Measurements from ENCODE around the gene SEMA3F.

Gene SEMA3F

DNA sequence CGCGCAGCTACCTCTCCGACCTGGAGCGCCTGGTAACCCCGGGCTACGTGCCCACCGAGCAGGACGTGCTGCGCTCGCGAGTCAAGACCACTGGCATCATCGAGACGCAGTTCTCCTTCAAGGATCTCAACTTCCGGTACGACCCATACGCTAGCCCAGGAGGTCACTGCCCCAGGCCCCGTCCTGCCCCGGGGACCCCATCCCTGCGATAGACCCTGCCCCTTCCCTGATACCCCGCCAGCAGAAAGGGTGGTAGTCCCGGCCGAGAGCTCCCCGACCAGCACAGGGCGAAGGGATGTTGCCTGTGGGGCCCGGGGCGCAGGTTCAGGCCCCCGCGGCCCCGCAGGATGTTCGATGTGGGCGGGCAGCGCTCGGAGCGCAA is 38.6 kb downstream of the SEMA3F start:
- peaks cover 78% of the 10 kb centered on the region for H3K27me3 Mint-ChIP-seq
- no peak for DNase-seq
- H3K9me3 Mint-ChIP-seq = no peaks in the 10 kb centered on the region
- H3K4me3 Mint-ChIP-seq = no peak overlapping the region
- CTCF ChIA-PET = interaction anchor here (0.8 to 6.7 kb wide), 10 partner anchors 10 to 91 kb away, joined by 3 to 202 read pairs (median 10); partner anchors contain the start of genes LSMEM2 and SLC38A3
- H3K4me1 Mint-ChIP-seq = peaks cover 13% of the 10 kb centered on the region
- H3K27ac Mint-ChIP-seq = no peak overlapping the region
- H3K36me3 Mint-ChIP-seq = no peaks in the 10 kb centered on the region

DNA sequence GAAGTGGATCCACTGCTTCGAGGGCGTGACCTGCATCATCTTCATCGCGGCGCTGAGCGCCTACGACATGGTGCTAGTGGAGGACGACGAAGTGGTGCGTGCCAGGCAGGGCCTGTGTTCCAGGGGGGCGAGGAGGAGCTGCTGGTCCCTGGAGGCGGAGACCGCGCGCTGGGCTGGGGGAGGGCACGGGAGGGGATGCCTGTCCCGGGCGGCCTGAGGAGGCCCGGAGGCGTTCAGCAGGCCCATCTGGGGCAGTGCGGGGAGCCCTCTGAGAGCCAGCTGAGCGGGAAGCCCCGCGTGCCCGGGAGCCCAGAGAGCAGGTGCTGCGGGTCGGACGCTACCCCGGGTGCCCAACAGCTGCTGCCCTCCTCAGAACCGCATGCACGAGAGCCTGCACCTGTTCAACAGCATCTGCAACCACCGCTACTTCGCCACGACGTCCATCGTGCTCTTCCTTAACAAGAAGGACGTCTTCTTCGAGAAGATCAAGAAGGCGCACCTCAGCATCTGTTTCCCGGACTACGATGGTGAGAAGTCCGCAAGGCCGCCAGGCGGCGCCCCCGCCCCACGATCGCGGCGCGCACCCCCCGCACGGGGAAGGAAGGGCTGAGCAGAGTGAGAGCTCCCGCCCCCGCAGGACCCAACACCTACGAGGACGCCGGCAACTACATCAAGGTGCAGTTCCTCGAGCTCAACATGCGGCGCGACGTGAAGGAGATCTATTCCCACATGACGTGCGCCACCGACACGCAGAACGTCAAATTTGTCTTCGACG is 39.2 kb downstream of the SEMA3F start:
- DNase-seq = peak; percentile 86
- peaks cover 13% of the 10 kb centered on the region for H3K4me1 Mint-ChIP-seq
- H3K36me3 Mint-ChIP-seq = no peaks in the 10 kb centered on the region
- H3K4me3 Mint-ChIP-seq = no peak overlapping the region
- H3K9me3 Mint-ChIP-seq = no peaks in the 10 kb centered on the region
- CTCF ChIA-PET = interaction anchor here (0.8 to 6.7 kb wide), 21 partner anchors 10 to 134 kb away, joined by 3 to 202 read pairs (median 6); partner anchors contain the start of genes LSMEM2, SLC38A3 and TUSC2
- no peak overlapping the region for H3K27ac Mint-ChIP-seq
- peaks cover 80% of the 10 kb centered on the region for H3K27me3 Mint-ChIP-seq

- H3K4me3 Mint-ChIP-seq = no peak overlapping the region
- H3K27ac Mint-ChIP-seq = no peak overlapping the region
- CTCF ChIA-PET = interaction anchor here (0.9 to 6.7 kb wide), 20 partner anchors 9 to 134 kb away, joined by 3 to 202 read pairs (median 6); partner anchors contain the start of genes LSMEM2, SLC38A3 and TUSC2
- no peaks in the 10 kb centered on the region for H3K9me3 Mint-ChIP-seq
- H3K4me1 Mint-ChIP-seq = peaks cover 13% of the 10 kb centered on the region
- DNase-seq = no peak
- peaks cover 79% of the 10 kb centered on the region for H3K27me3 Mint-ChIP-seq
- no peaks in the 10 kb centered on the region for H3K36me3 Mint-ChIP-seq
Measured at GRCh38 chr3:50194903-50195500, 39.9 kb downstream of the SEMA3F start.

DNA sequence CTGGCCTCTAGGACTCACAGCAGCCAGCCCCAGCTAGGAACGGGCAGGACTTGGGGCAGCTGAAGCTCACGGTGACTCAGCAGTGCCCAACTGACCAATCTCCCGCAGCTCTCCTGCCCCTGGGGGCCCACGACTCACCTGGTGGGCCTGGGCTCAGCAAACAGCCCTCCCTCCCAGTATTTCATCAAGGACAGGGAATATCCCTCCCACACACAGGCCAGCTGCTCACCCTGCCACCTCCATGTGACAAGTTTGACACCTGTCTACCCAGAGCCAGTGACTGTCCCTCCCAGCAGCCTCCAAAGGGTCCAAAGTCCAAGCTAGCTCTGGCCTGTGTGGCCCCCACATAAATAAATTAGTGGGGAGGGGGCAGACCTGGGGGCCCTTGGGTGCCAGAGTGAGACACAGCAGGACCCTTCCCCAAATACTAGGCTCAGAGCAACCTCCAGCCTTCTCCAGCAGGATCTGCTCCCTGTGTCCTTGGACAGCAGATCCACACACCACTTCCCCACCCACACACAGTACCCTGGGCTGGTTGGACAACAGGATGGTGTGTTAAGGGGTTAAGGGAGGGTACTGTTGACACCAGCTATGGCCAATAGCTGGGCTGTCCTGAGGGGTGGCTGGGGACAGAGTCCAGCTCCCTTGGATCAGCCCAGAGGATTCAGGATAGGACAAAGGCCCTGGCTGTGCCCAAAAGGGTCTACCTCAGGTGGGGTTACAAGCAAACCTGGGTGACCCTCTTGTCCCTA is 40.6 kb downstream of the SEMA3F start:
- Mint-ChIP-seq H3K9me3 (no peaks in the 10 kb centered on the region), H3K36me3 (no peaks in the 10 kb centered on the region), H3K27me3 (peaks cover 82% of the 10 kb centered on the region), H3K4me3 (no peak overlapping the region), H3K4me1 (peaks cover 13% of the 10 kb centered on the region), H3K27ac (no peak overlapping the region)
- CTCF ChIA-PET = interaction anchor here (0.8 to 6.7 kb wide), 17 partner anchors 8 to 133 kb away, joined by 3 to 202 read pairs (median 8); partner anchors contain the start of genes LSMEM2, SLC38A3 and TUSC2
- DNase-seq = no peak

GRCh38 chr3:50196253-50196801 is 41.2 kb downstream of the SEMA3F start:
- no peaks in the 10 kb centered on the region for H3K36me3 Mint-ChIP-seq
- no peak overlapping the region for H3K4me3 Mint-ChIP-seq
- CTCF ChIA-PET = interaction anchor here (0.8 to 6.7 kb wide), 7 partner anchors 14 to 76 kb away, joined by 3 to 202 read pairs (median 9); no protein-coding TSS in a partner anchor
- peaks cover 83% of the 10 kb centered on the region for H3K27me3 Mint-ChIP-seq
- no peak overlapping the region for H3K27ac Mint-ChIP-seq
- H3K9me3 Mint-ChIP-seq = no peaks in the 10 kb centered on the region
- no peak for DNase-seq
- H3K4me1 Mint-ChIP-seq = peaks cover 13% of the 10 kb centered on the region

DNA sequence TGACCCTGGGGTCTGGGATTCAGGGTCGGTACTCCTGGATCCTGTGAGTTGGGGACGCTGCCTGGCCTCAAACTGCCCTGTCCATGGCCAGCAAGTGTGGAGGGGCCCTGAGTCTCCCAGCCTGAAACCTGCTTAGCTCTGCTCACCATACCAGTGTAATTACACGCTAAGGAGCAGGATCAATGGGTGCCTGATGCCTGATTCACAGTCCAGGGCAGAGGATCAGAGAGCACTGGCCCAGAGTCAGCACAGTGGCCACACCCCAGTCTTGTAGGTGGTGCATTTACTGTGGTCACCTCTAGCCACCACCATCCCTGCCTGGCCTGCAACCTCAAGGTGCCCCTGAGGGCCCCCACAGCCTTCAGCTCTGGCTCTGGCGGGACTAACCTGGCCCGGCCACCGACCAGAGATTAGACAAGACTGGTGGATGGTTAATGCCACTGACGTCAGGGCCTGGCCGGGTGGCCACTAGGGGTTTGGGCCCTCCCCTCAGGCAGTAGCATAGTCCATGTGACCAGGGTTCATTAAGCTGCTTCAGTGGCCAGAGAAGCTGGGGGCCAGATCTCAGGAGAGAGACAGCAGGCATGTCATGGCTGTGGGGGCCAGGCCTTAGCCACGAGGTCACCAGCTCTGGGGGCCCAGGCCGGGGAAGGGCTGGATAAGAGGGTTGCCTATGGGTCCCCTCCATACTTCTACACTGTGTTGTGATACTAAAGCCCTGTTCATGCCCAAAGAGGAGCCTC is 46.6 kb downstream of the SEMA3F start:
- H3K27me3 Mint-ChIP-seq = peaks cover 85% of the 10 kb centered on the region
- no peaks in the 10 kb centered on the region for H3K9me3 Mint-ChIP-seq
- no peak overlapping the region for H3K4me3 Mint-ChIP-seq
- CTCF ChIA-PET = interaction anchor here (1.6 to 5.6 kb wide), 3 partner anchors 9 to 24 kb away, joined by 3 to 40 read pairs (median 11); partner anchors contain the start of gene GNAT1
- peaks cover 2% of the 10 kb centered on the region for H3K4me1 Mint-ChIP-seq
- no peak overlapping the region for H3K27ac Mint-ChIP-seq
- no peak for DNase-seq
- H3K36me3 Mint-ChIP-seq = no peaks in the 10 kb centered on the region

DNA sequence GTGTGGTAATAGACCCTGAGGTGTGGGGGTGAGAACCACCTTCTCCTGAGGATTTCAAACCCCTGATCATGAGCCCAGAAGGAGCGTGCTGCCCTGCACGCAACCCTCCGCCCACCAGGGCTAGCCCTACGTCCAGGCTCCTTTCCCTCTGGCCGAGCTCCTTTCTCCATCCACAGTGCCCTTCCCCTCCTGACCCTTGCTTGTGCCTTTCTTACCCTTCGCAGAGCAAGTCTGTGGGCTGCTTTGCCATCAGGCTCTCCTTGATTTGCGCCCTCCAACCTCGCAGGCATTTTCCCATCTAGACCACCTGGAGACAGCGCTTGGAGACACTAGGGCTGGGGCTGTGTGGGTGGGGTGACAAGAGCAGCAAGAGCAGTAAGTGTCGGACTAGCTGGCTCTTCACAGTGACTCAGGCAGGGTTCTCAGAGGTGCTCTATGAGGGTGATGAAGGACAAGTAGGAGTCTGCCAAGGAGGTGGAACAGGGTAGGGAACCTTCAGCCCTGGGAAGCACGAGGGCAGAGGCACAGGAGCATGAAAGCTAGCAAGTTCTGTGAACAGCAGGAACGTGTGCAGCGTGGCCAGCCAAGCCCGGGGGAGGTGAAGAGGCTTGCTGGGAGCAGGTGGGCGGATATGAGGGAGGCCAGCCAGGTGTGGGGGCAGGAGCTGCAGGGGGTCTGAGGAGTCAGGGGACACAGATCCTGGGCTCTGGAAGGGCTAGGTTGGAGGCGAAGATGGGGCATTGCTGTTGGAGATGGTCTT is 47.4 kb downstream of the SEMA3F start:
- H3K36me3 Mint-ChIP-seq = no peaks in the 10 kb centered on the region
- peaks cover 91% of the 10 kb centered on the region for H3K27me3 Mint-ChIP-seq
- no peaks in the 10 kb centered on the region for H3K9me3 Mint-ChIP-seq
- H3K27ac Mint-ChIP-seq = no peak overlapping the region
- CTCF ChIA-PET = interaction anchor here (1.6 to 5.6 kb wide), 4 partner anchors 9 to 23 kb away, joined by 3 to 40 read pairs (median 8); partner anchors contain the start of gene GNAT1
- no peak for DNase-seq
- no peak overlapping the region for H3K4me3 Mint-ChIP-seq
- H3K4me1 Mint-ChIP-seq = peaks cover 2% of the 10 kb centered on the region

DNA sequence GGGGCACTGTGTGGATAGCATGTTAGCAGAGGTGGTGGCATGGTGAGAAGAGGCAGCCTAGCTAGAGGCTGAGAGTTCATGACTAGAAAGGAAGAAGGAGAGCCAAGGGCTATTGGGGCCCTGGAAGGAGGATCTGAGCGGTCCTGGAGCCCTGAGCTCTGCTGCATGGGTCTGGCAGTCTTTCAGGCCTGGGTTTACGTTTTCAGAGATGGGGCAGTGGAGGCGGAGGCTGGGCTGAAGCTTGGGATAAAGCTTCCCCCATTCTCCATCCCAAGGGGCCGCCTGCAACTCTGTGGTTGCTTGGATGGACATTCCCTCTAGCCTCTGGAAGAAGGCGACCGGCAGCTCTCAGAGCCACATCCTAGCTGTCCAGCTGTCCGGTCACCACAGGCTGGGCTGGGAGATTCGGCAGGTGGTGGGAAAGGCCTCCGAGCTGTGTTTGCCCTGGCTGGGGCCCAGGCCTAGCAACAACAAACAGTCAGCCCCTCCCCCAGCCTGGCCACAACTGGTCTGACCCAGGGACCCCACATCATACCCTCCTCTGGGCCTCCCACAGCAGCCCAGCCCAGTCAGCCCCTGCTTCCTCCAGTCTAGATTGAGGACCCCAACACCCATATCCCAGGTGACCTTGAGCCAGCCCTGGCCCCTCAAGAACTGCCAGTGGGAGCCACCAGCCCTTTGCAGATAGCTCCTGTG is 48.1 kb downstream of the SEMA3F start:
- CTCF ChIA-PET = interaction anchor here (0.9 to 5.6 kb wide), 5 partner anchors 10 to 400 kb away, joined by 3 to 40 read pairs (median 6); partner anchors contain the start of genes GNAT1 and INKA1
- DNase-seq = no peak
- no peaks in the 10 kb centered on the region for H3K9me3 Mint-ChIP-seq
- H3K27me3 Mint-ChIP-seq = peaks cover 91% of the 10 kb centered on the region
- H3K27ac Mint-ChIP-seq = no peak overlapping the region
- H3K36me3 Mint-ChIP-seq = no peaks in the 10 kb centered on the region
- no peak overlapping the region for H3K4me3 Mint-ChIP-seq
- peaks cover 2% of the 10 kb centered on the region for H3K4me1 Mint-ChIP-seq

- peaks cover 91% of the 10 kb centered on the region for H3K27me3 Mint-ChIP-seq
- DNase-seq = no peak
- no peaks in the 10 kb centered on the region for H3K9me3 Mint-ChIP-seq
- CTCF ChIA-PET = interaction anchor here (0.9 to 5.6 kb wide), 4 partner anchors 11 to 401 kb away, joined by 3 to 40 read pairs (median 8); partner anchors contain the start of genes GNAT1 and INKA1
- H3K36me3 Mint-ChIP-seq = no peaks in the 10 kb centered on the region
- H3K4me1 Mint-ChIP-seq = peaks cover 2% of the 10 kb centered on the region
- H3K27ac Mint-ChIP-seq = no peak overlapping the region
- H3K4me3 Mint-ChIP-seq = no peak overlapping the region
Measured at GRCh38 chr3:50203809-50204803, 49.0 kb downstream of the SEMA3F start.

DNA sequence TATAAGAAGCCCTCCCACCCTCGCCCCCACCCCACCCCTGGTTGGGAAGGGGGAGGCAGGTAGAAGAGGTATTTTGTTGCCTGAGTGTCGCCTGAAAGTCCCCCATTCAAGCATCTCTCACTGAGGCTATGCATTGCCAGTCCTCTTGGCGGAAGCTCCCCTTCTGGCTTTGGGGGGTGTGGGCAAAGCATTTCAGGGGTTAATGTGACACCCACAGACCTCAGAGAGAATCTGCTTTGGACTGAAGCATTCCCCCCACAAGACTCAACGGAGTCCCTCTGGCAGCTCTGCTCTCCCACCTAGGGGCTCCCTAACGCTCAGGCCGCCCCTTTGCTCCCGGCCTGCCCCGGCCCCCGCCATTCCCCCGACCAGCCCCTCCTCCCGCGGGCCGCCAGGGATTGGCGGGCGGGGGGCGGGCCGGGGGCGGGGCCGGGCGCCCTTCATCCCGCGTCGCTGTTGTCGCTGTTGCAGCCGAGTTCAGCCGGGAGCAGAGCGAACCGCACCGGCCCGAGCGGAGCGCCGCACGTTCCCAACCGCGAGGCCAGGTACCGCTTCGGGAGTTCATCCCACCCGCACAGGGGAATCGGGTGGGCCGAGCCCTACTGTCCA is 49.8 kb downstream of the SEMA3F start, which contains the start of gene SLC38A3:
Gene SLC38A3, plus strand, starts transcription at position 468 of the 609 bp plus-strand sequence. CDS start 8,929 bp downstream, outside the sequence.
- CTCF ChIA-PET = interaction anchor here (5.6 kb wide), 1 partner anchor 12 kb away, joined by 40 read pairs; the partner anchor contains the start of gene GNAT1
- DNase-seq = peak; percentile 46
- Mint-ChIP-seq H3K27ac (no peak within 1 kb of the TSS), H3K36me3 (no peaks in the 10 kb centered on the region), H3K9me3 (no peaks in the 10 kb centered on the region), H3K4me3 (no peak within 1 kb of the TSS), H3K27me3 (peaks cover 94% of the 10 kb centered on the region), H3K4me1 (peaks cover 2% of the 10 kb centered on the region)
